Activated T-cell treated with anti-CD3 and anti-CD28 coated beads, Interleukin-2, amount 50 U/mL, for 4 hours (primary cell): ENCODE data around the gene HASPIN. TPM values are rescaled to one million over a fixed set of nuclear protein-coding genes. Genes with fewer than 3 reads are reported as not detected.

Experiments
- ATAC-seq, 2 donors: fragments of 200-7000 bp; cut with Tn5 transposase; one replicate each; pipeline ENCODE4 v1.10.0; 2021
- DNase-seq: peaks from one replicate; pipeline ENCODE4 v3.0.0-alpha.2; 2020
- H3K27me3 Mint-ChIP-seq: one replicate; pipeline ENCODE4 v1.8.0; 2021; ENCODE audit warnings: low read depth, mixed read lengths
- H3K36me3 Mint-ChIP-seq: one replicate; pipeline ENCODE4 v1.8.0; 2022; ENCODE audit warnings: mixed read lengths; ENCODE audit not compliant: insufficient read depth
- H3K4me1 Mint-ChIP-seq: one replicate; pipeline ENCODE4 v1.8.0; 2021; ENCODE audit warnings: low read depth, mixed read lengths
- H3K4me3 Mint-ChIP-seq: one replicate; pipeline ENCODE4 v1.8.0; 2021; ENCODE audit warnings: mild to moderate bottlenecking, moderate library complexity, mixed read lengths
- H3K9me3 Mint-ChIP-seq: one replicate; pipeline ENCODE4 v1.8.0; 2021; ENCODE audit warnings: mixed read lengths
- total RNA-seq, 3 donors: library from RNA; stranded (reverse); gene quantifications; one replicate each; pipeline ENCODE4 v1.2.1, GENCODE V29; 2021

The HASPIN gene
- total RNA-seq: 10 to 100 TPM in 2 of 3 donors, 1 to 10 TPM in 1; 7.3 to 12.2 (median 11.1) TPM

GRCh38 chr17:3723556-3724377 lies at the start of gene HASPIN:
TSS of gene HASPIN (plus strand) at chr17:3723903. CDS start at chr17:3723936, 33 bp downstream.
- Mint-ChIP-seq H3K4me1 (peaks cover 35% of the 10 kb centered on the region), H3K9me3 (no peaks in the 10 kb centered on the region), H3K36me3 (peaks cover 15% of the 10 kb centered on the region), H3K4me3 (peak within 1 kb of the TSS; percentile 92), H3K27me3 (no peaks in the 10 kb centered on the region)
- ATAC-seq: peak; percentile 91 to 96
- DNase-seq: peak; percentile 92

GRCh38 chr17:3675886-3676285 lies 47.8 kb upstream of the HASPIN start:
- Mint-ChIP-seq H3K36me3 (peaks cover 3% of the 10 kb centered on the region), H3K4me1 (no peaks in the 10 kb centered on the region), H3K9me3 (no peaks in the 10 kb centered on the region), H3K27me3 (no peaks in the 10 kb centered on the region), H3K4me3 (no peak overlapping the region)
- DNase-seq (no peak), ATAC-seq (no peak)

GRCh38 chr17:3678095-3678820 lies 45.4 kb upstream of the HASPIN start:
- H3K36me3 Mint-ChIP-seq: peaks cover 3% of the 10 kb centered on the region
- H3K4me1 Mint-ChIP-seq: peaks cover 5% of the 10 kb centered on the region
- no peaks in the 10 kb centered on the region for H3K27me3 Mint-ChIP-seq

GRCh38 chr17:3678821-3679530 lies 44.7 kb upstream of the HASPIN start:
- H3K4me1 Mint-ChIP-seq: peaks cover 7% of the 10 kb centered on the region

More at GRCh38 chr17:3678095-3678820, 45.4 kb upstream of the HASPIN start:
- DNase-seq (no peak), ATAC-seq (no peak)
- Mint-ChIP-seq H3K9me3 (no peaks in the 10 kb centered on the region), H3K4me3 (no peak overlapping the region)

GRCh38 chr17:3679531-3680126 lies 44.1 kb upstream of the HASPIN start:
- no peaks in the 10 kb centered on the region for H3K9me3 Mint-ChIP-seq
- H3K27me3 Mint-ChIP-seq: no peaks in the 10 kb centered on the region
- peaks cover 7% of the 10 kb centered on the region for H3K4me1 Mint-ChIP-seq
- H3K4me3 Mint-ChIP-seq: no peak overlapping the region
- ATAC-seq (no peak), DNase-seq (no peak)
- H3K36me3 Mint-ChIP-seq: peaks cover 3% of the 10 kb centered on the region

More at GRCh38 chr17:3678821-3679530, 44.7 kb upstream of the HASPIN start:
- Mint-ChIP-seq H3K27me3 (no peaks in the 10 kb centered on the region), H3K4me3 (no peak overlapping the region), H3K36me3 (peaks cover 3% of the 10 kb centered on the region), H3K9me3 (no peaks in the 10 kb centered on the region)
- DNase-seq (no peak), ATAC-seq (no peak)

- Mint-ChIP-seq H3K4me1 (peaks cover 7% of the 10 kb centered on the region), H3K9me3 (no peaks in the 10 kb centered on the region), H3K36me3 (peaks cover under 1% of the 10 kb centered on the region), H3K4me3 (no peak overlapping the region), H3K27me3 (no peaks in the 10 kb centered on the region)
- ATAC-seq (no peak), DNase-seq (no peak)
Measured at GRCh38 chr17:3681057-3681456, 42.6 kb upstream of the HASPIN start.

- Mint-ChIP-seq H3K4me3 (no peak overlapping the region), H3K9me3 (no peaks in the 10 kb centered on the region), H3K27me3 (no peaks in the 10 kb centered on the region), H3K4me1 (peaks cover 7% of the 10 kb centered on the region), H3K36me3 (no peaks in the 10 kb centered on the region)
- DNase-seq (no peak), ATAC-seq (no peak)
Measured at GRCh38 chr17:3681565-3681964, 42.1 kb upstream of the HASPIN start.

- H3K27me3 Mint-ChIP-seq: no peaks in the 10 kb centered on the region
- H3K4me1 Mint-ChIP-seq: peaks cover 7% of the 10 kb centered on the region
- H3K36me3 Mint-ChIP-seq: no peaks in the 10 kb centered on the region
- H3K9me3 Mint-ChIP-seq: no peaks in the 10 kb centered on the region
- DNase-seq (no peak), ATAC-seq (no peak)
- H3K4me3 Mint-ChIP-seq: no peak overlapping the region
Measured at GRCh38 chr17:3682033-3682432, 41.7 kb upstream of the HASPIN start.

- peaks cover 7% of the 10 kb centered on the region for H3K4me1 Mint-ChIP-seq
- H3K4me3 Mint-ChIP-seq: no peak overlapping the region
- H3K36me3 Mint-ChIP-seq: no peaks in the 10 kb centered on the region
- H3K27me3 Mint-ChIP-seq: no peaks in the 10 kb centered on the region
- no peaks in the 10 kb centered on the region for H3K9me3 Mint-ChIP-seq
- peak; percentile 91 to 93 for ATAC-seq
- peak; percentile 61 for DNase-seq
Measured at GRCh38 chr17:3683054-3683511, 40.6 kb upstream of the HASPIN start.

GRCh38 chr17:3685174-3685573 lies 38.5 kb upstream of the HASPIN start:
- H3K4me1 Mint-ChIP-seq: peaks cover 7% of the 10 kb centered on the region

GRCh38 chr17:3688027-3688553 lies 35.6 kb upstream of the HASPIN start:
- Mint-ChIP-seq H3K36me3 (peaks cover 6% of the 10 kb centered on the region), H3K9me3 (no peaks in the 10 kb centered on the region), H3K27me3 (no peaks in the 10 kb centered on the region), H3K4me1 (peaks cover 10% of the 10 kb centered on the region), H3K4me3 (no peak overlapping the region)
- ATAC-seq: no peak
- no peak for DNase-seq

More at GRCh38 chr17:3685174-3685573, 38.5 kb upstream of the HASPIN start:
- no peaks in the 10 kb centered on the region for H3K9me3 Mint-ChIP-seq
- H3K36me3 Mint-ChIP-seq: peaks cover 6% of the 10 kb centered on the region
- H3K27me3 Mint-ChIP-seq: no peaks in the 10 kb centered on the region
- DNase-seq (no peak), ATAC-seq (no peak)
- H3K4me3 Mint-ChIP-seq: no peak overlapping the region

GRCh38 chr17:3688852-3689261 lies 34.8 kb upstream of the HASPIN start:
- no peaks in the 10 kb centered on the region for H3K9me3 Mint-ChIP-seq
- ATAC-seq: peak in 1 of 2 donors; percentile 7
- H3K36me3 Mint-ChIP-seq: peaks cover 6% of the 10 kb centered on the region
- no peaks in the 10 kb centered on the region for H3K27me3 Mint-ChIP-seq
- peaks cover 12% of the 10 kb centered on the region for H3K4me1 Mint-ChIP-seq
- no peak overlapping the region for H3K4me3 Mint-ChIP-seq
- DNase-seq: no peak

GRCh38 chr17:3689262-3690093 lies 34.2 kb upstream of the HASPIN start:
- Mint-ChIP-seq H3K4me3 (no peak overlapping the region), H3K4me1 (peaks cover 17% of the 10 kb centered on the region), H3K36me3 (peaks cover 6% of the 10 kb centered on the region), H3K27me3 (no peaks in the 10 kb centered on the region), H3K9me3 (no peaks in the 10 kb centered on the region)
- DNase-seq: no peak
- ATAC-seq: no peak
